ENCODE measurements around the gene TMTC3. TPM values are rescaled to one million over a fixed set of nuclear protein-coding genes. Genes with fewer than 3 reads are reported as not detected.

The TMTC3 gene
- polyA plus RNA-seq, 3 donors from 2014 or later: 1.7 to 3.7 (median 1.7) TPM

GRCh38 chr12:88243982-88244381 lies 101.9 kb downstream of the TMTC3 start:
- no peak overlapping the region for H3K27ac Mint-ChIP-seq
- H3K4me3 Mint-ChIP-seq: no peak overlapping the region
- no peak for DNase-seq
- H3K9me3 Mint-ChIP-seq: peaks cover 0 to 14% (median 3%) of the 10 kb centered on the region in 6 donors
- no peaks in the 10 kb centered on the region for H3K36me3 Mint-ChIP-seq
- H3K27me3 Mint-ChIP-seq (ENCODE audit: low read depth in 3 of 3): peaks cover 0 to 2% (median 0%) of the 10 kb centered on the region in 3 donors
- H3K4me1 Mint-ChIP-seq: no peaks in the 10 kb centered on the region

DNA sequence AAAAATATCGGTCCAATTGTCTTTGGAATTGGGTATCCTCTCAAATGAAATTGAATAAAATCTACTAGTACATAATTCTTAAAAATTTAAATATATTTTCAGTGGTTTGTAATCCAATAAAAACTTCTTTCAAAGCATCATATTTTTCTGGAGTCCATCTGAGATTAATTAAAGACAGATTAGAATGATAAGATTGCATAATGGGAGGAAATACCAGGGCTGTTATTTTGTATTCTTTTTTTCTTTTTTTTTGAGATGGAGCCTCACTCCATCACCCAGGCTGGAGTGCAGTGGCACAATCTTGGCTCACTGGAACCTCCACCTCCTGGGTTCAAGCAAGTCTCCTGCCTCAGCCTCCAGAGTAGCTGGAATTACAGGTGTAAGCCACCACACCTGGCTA lies 103.8 kb downstream of the TMTC3 start:
- no peak for DNase-seq
- Mint-ChIP-seq H3K27me3 (ENCODE audit: low read depth in 3 of 3) (peaks cover 0 to 2% (median 0%) of the 10 kb centered on the region in 3 donors), H3K36me3 (no peaks in the 10 kb centered on the region), H3K4me1 (no peaks in the 10 kb centered on the region), H3K9me3 (peaks cover 0 to 14% (median 2%) of the 10 kb centered on the region in 6 donors), H3K4me3 (no peak overlapping the region), H3K27ac (no peak overlapping the region)

- Mint-ChIP-seq H3K4me3 (no peak overlapping the region), H3K4me1 (no peaks in the 10 kb centered on the region), H3K27me3 (ENCODE audit: low read depth in 3 of 3) (peaks cover 0 to 2% (median 0%) of the 10 kb centered on the region in 3 donors), H3K27ac (no peak overlapping the region), H3K36me3 (no peaks in the 10 kb centered on the region), H3K9me3 (peaks cover 0 to 13% (median 2%) of the 10 kb centered on the region in 6 donors)
- no peak for DNase-seq
Observed at GRCh38 chr12:88247241-88247643, 105.1 kb downstream of the TMTC3 start.

GRCh38 chr12:88248606-88249005 lies 106.5 kb downstream of the TMTC3 start:
- peaks cover 0 to 9% (median 2%) of the 10 kb centered on the region in 6 donors for H3K9me3 Mint-ChIP-seq
- no peak overlapping the region for H3K4me3 Mint-ChIP-seq
- DNase-seq: no peak
- H3K27ac Mint-ChIP-seq: no peak overlapping the region
- H3K27me3 Mint-ChIP-seq (ENCODE audit: low read depth in 3 of 3): peaks cover 0 to 2% (median 0%) of the 10 kb centered on the region in 3 donors
- no peaks in the 10 kb centered on the region for H3K36me3 Mint-ChIP-seq
- H3K4me1 Mint-ChIP-seq: no peaks in the 10 kb centered on the region

Other genes with a start within 250 kb of the TMTC3 start
- not detected for gene C12orf50, start 112.9 kb upstream of the TMTC3 start, polyA plus RNA-seq
- gene CEP290, start 219 bp upstream of the TMTC3 start, polyA plus RNA-seq: 1 to 10 TPM; 2.9 to 7.0 (median 4.0) TPM

Data from immature natural killer cell (primary cell).